ENCODE data around the gene ZNF821.

ZNF821 gene

GRCh38 chr16:71895679-71896365, 11.8 kb upstream of the ZNF821 start:
- peaks cover 9 to 32% (median 25%) of the 10 kb centered on the region in 11 experiments; a peak in 20 of 22 replicates for H3K36me3 ChIP-seq
- H3K4me2 ChIP-seq = peak overlapping the region; percentile 81 to 99 (median 96)
- H3K4me3 ChIP-seq = peak overlapping the region; percentile 82 to 100 (median 93)
- H3K27me3 ChIP-seq = no peaks in the 10 kb centered on the region
- no peak for TF ChIP-seq Cebpa-rat (IDR thresholded peaks at IDR 0.05)
- peaks cover 45 to 54% (median 49%) of the 10 kb centered on the region in 11 experiments for H4K20me1 ChIP-seq
- H3K4me1 ChIP-seq = peaks cover 47 to 57% (median 53%) of the 10 kb centered on the region in 10 experiments
- H3K9me3 ChIP-seq (replicated peaks in 1 of 11) = no peaks in the 10 kb centered on the region
- H3K27ac ChIP-seq = peak overlapping the region; percentile 94 to 99 (median 98)
- peak overlapping the region; percentile 91 to 100 (median 98) for H3K9ac ChIP-seq

- Histone ChIP-seq H3K27me3 (no peaks in the 10 kb centered on the region), H3K4me2 (peak within 1 kb of the TSS; percentile 92 to 99 (median 96)), H3K9me3 (replicated peaks in 1 of 11) (no peaks in the 10 kb centered on the region), H4K20me1 (peaks cover 37 to 46% (median 42%) of the 10 kb centered on the region in 11 experiments), H3K27ac (peak within 1 kb of the TSS; percentile 94 to 99 (median 98)), H3K4me3 (peak within 1 kb of the TSS; percentile 82 to 100 (median 93)), H3K36me3 (peaks cover 9 to 31% (median 25%) of the 10 kb centered on the region in 11 experiments; a peak in 20 of 22 replicates), H3K9ac (peak within 1 kb of the TSS; percentile 91 to 100 (median 98)), H3K4me1 (peaks cover 45 to 57% (median 50%) of the 10 kb centered on the region in 10 experiments)
- TF ChIP-seq Cebpa-rat (IDR thresholded peaks at IDR 0.05) = no peak
Observed at GRCh38 chr16:71894921-71895678, 11.1 kb upstream of the ZNF821 start, which contains the start of gene IST1. Gene IST1, plus strand, starts transcription at chr16:71895531. Its CDS starts 20,110 bp downstream, at chr16:71915641.

- peaks cover 38 to 56% (median 44%) of the 10 kb centered on the region in 10 experiments for H3K4me1 ChIP-seq
- no peak for TF ChIP-seq Cebpa-rat (IDR thresholded peaks at IDR 0.05)
- peak overlapping the region; percentile 79 to 95 (median 92) for H3K4me2 ChIP-seq
- H3K27me3 ChIP-seq = no peaks in the 10 kb centered on the region
- peaks cover 30 to 39% (median 35%) of the 10 kb centered on the region in 11 experiments for H4K20me1 ChIP-seq
- no peaks in the 10 kb centered on the region for H3K9me3 ChIP-seq (replicated peaks in 1 of 11)
- H3K36me3 ChIP-seq = peaks cover 9 to 28% (median 23%) of the 10 kb centered on the region in 11 experiments; a peak in 20 of 22 replicates
- peak overlapping the region; percentile 91 to 100 (median 98) for H3K9ac ChIP-seq
- peak overlapping the region; percentile 82 to 100 (median 93) for H3K4me3 ChIP-seq
- H3K27ac ChIP-seq = peak overlapping the region; percentile 85 to 99 (median 98)
Observed at GRCh38 chr16:71894229-71894920, 10.4 kb upstream of the ZNF821 start.

GRCh38 chr16:71893888-71894228, 9.9 kb upstream of the ZNF821 start:
- peak overlapping the region; percentile 85 to 99 (median 98) for H3K27ac ChIP-seq

GRCh38 chr16:71889147-71889546, 5.2 kb upstream of the ZNF821 start:
- no peak for TF ChIP-seq Cebpa-rat (IDR thresholded peaks at IDR 0.05)
- H3K9ac ChIP-seq = no peak overlapping the region
- H3K4me2 ChIP-seq = no peak overlapping the region
- peaks cover 0 to 6% (median 0%) of the 10 kb centered on the region in 11 experiments; a peak in 1 of 22 replicates for H4K20me1 ChIP-seq
- H3K27me3 ChIP-seq = no peaks in the 10 kb centered on the region
- H3K36me3 ChIP-seq = no peaks in the 10 kb centered on the region
- H3K27ac ChIP-seq = no peak overlapping the region
- no peak overlapping the region for H3K4me3 ChIP-seq
- peaks cover 19 to 40% (median 26%) of the 10 kb centered on the region in 10 experiments for H3K4me1 ChIP-seq
- H3K9me3 ChIP-seq (replicated peaks in 1 of 11) = no peaks in the 10 kb centered on the region

More at GRCh38 chr16:71893888-71894228, 9.9 kb upstream of the ZNF821 start:
- Histone ChIP-seq H3K27me3 (no peaks in the 10 kb centered on the region), H3K36me3 (peaks cover 9 to 24% (median 19%) of the 10 kb centered on the region in 11 experiments; a peak in 20 of 22 replicates), H3K9ac (peak overlapping the region; percentile 91 to 100 (median 98)), H3K4me3 (peak overlapping the region; percentile 82 to 100 (median 93)), H3K4me2 (peak overlapping the region; percentile 79 to 95 (median 92)), H3K4me1 (peaks cover 33 to 51% (median 39%) of the 10 kb centered on the region in 10 experiments), H4K20me1 (peaks cover 25 to 34% (median 29%) of the 10 kb centered on the region in 11 experiments), H3K9me3 (replicated peaks in 1 of 11) (no peaks in the 10 kb centered on the region)
- 0 out of 22 replicates have a peak, but pooled peaks of 2 of the 11 experiments have one; percentile 5 to 8 for TF ChIP-seq Cebpa-rat (IDR thresholded peaks at IDR 0.05)

- H3K9me3 ChIP-seq (replicated peaks in 1 of 11) = no peaks in the 10 kb centered on the region
- H3K36me3 ChIP-seq = no peaks in the 10 kb centered on the region
- H3K27me3 ChIP-seq = no peaks in the 10 kb centered on the region
- peaks cover 40 to 53% (median 43%) of the 10 kb centered on the region in 10 experiments for H3K4me1 ChIP-seq
- H3K4me2 ChIP-seq = peak overlapping the region; percentile 88 to 98 (median 92)
- peak overlapping the region in 1 of 11 experiments; percentile 96; a peak in 1 of 22 replicates for H3K9ac ChIP-seq
- TF ChIP-seq Cebpa-rat (IDR thresholded peaks at IDR 0.05) = peak in 7 of 11 experiments; percentile 19 to 68 (median 26); a peak in 4 of 22 replicates
- H3K27ac ChIP-seq = 0 out of 22 replicates have a peak overlapping the region, but pooled peaks of 1 of the 11 experiments have one; percentile 89
- peak overlapping the region in 3 of 10 experiments; percentile 93 to 94 (median 93); a peak in 4 of 20 replicates for H3K4me3 ChIP-seq
- H4K20me1 ChIP-seq = peaks cover 0 to 32% (median 15%) of the 10 kb centered on the region in 11 experiments; a peak in 10 of 22 replicates
Observed at GRCh38 chr16:71885261-71885650, 1.3 kb upstream of the ZNF821 start.

GRCh38 chr16:71883168-71883848, 674 bp downstream of the ZNF821 start:
- Histone ChIP-seq H3K36me3 (peaks cover 8 to 16% (median 14%) of the 10 kb centered on the region in 11 experiments; a peak in 20 of 22 replicates), H3K9ac (peak overlapping the region; percentile 90 to 99 (median 96)), H3K27ac (peak overlapping the region; percentile 81 to 99 (median 95)), H3K4me1 (peaks cover 53 to 61% (median 57%) of the 10 kb centered on the region in 10 experiments), H4K20me1 (peaks cover 0 to 32% (median 15%) of the 10 kb centered on the region in 11 experiments; a peak in 10 of 22 replicates), H3K4me2 (peak overlapping the region; percentile 88 to 98 (median 92)), H3K27me3 (no peaks in the 10 kb centered on the region), H3K9me3 (replicated peaks in 1 of 11) (no peaks in the 10 kb centered on the region), H3K4me3 (peak overlapping the region; percentile 89 to 97 (median 94))
- no peak for TF ChIP-seq Cebpa-rat (IDR thresholded peaks at IDR 0.05)

All from BLaER1 treated with 17β-estradiol and CSF1 and Interleukin-3, amounts not matched to agents 10 nM and 100 nM (cell line).